ENCODE measurements around the gene MT1A. TPM values are rescaled to one million over a fixed set of nuclear protein-coding genes. Genes with fewer than 3 reads are reported as not detected.
A peak's percentile ranks its signal among the peaks of the same experiment; 100 is the strongest.

MT1A gene
- total RNA-seq, 1 donor from 2014 or later, result not detected

- no peaks in the 10 kb centered on the region for H3K27me3 Mint-ChIP-seq (ENCODE audit: low read depth)
- no peaks in the 10 kb centered on the region for H3K9me3 Mint-ChIP-seq (ENCODE audit: low read depth)
Observed at GRCh38 chr16:56607675-56608042, 30.8 kb upstream of the MT1A start.

GRCh38 chr16:56608043-56608875 lies 30.2 kb upstream of the MT1A start, which contains the start of gene MT2A:
MT2A (plus strand) TSS chr16:56608584; CDS start chr16:56608656, 72 bp downstream.
- Mint-ChIP-seq H3K4me3 (ENCODE audit: unreplicated experiment) (peak within 1 kb of the TSS; percentile 76), H3K27me3 (ENCODE audit: low read depth) (no peaks in the 10 kb centered on the region), H3K4me1 (ENCODE audit: low read depth) (peaks cover 63% of the 10 kb centered on the region), H3K27ac (ENCODE audit: unreplicated experiment) (peak within 1 kb of the TSS; percentile 98), H3K36me3 (ENCODE audit: low read depth) (no peaks in the 10 kb centered on the region), H3K9me3 (ENCODE audit: low read depth) (no peaks in the 10 kb centered on the region)
- TF ChIP-seq CTCF (IDR thresholded peaks at IDR 0.05), result no peak
- DNase-seq (ENCODE audit: low spot score), result peak; percentile 97

More at GRCh38 chr16:56607675-56608042, 30.8 kb upstream of the MT1A start:
- no peak for TF ChIP-seq CTCF (IDR thresholded peaks at IDR 0.05)
- Mint-ChIP-seq H3K4me1 (ENCODE audit: low read depth) (peaks cover 62% of the 10 kb centered on the region), H3K36me3 (ENCODE audit: low read depth) (no peaks in the 10 kb centered on the region), H3K4me3 (ENCODE audit: unreplicated experiment) (peak overlapping the region; percentile 27), H3K27ac (ENCODE audit: unreplicated experiment) (peak overlapping the region; percentile 96)
- no peak for DNase-seq (ENCODE audit: low spot score)

- H3K4me3 Mint-ChIP-seq (ENCODE audit: unreplicated experiment), result peak overlapping the region; percentile 76
- peak overlapping the region; percentile 98 for H3K27ac Mint-ChIP-seq (ENCODE audit: unreplicated experiment)
- peaks cover 67% of the 10 kb centered on the region for H3K4me1 Mint-ChIP-seq (ENCODE audit: low read depth)
- no peaks in the 10 kb centered on the region for H3K27me3 Mint-ChIP-seq (ENCODE audit: low read depth)
- no peaks in the 10 kb centered on the region for H3K36me3 Mint-ChIP-seq (ENCODE audit: low read depth)
- no peaks in the 10 kb centered on the region for H3K9me3 Mint-ChIP-seq (ENCODE audit: low read depth)
- peak; percentile 12 for TF ChIP-seq CTCF (IDR thresholded peaks at IDR 0.05)
- no peak for DNase-seq (ENCODE audit: low spot score)
Observed at GRCh38 chr16:56608876-56609462, 29.5 kb upstream of the MT1A start.

- H3K27ac Mint-ChIP-seq (ENCODE audit: unreplicated experiment), result peak overlapping the region; percentile 98
- no peak for DNase-seq (ENCODE audit: low spot score)
- H3K4me3 Mint-ChIP-seq (ENCODE audit: unreplicated experiment), result peak overlapping the region; percentile 76
- H3K4me1 Mint-ChIP-seq (ENCODE audit: low read depth), result peaks cover 73% of the 10 kb centered on the region
- no peaks in the 10 kb centered on the region for H3K27me3 Mint-ChIP-seq (ENCODE audit: low read depth)
- peak; percentile 25 for TF ChIP-seq CTCF (IDR thresholded peaks at IDR 0.05)
- no peaks in the 10 kb centered on the region for H3K9me3 Mint-ChIP-seq (ENCODE audit: low read depth)
- no peaks in the 10 kb centered on the region for H3K36me3 Mint-ChIP-seq (ENCODE audit: low read depth)
Observed at GRCh38 chr16:56609463-56609921, 29.0 kb upstream of the MT1A start.

GRCh38 chr16:56610017-56610608 lies 28.4 kb upstream of the MT1A start:
- Mint-ChIP-seq H3K36me3 (ENCODE audit: low read depth) (no peaks in the 10 kb centered on the region), H3K9me3 (ENCODE audit: low read depth) (no peaks in the 10 kb centered on the region), H3K27me3 (ENCODE audit: low read depth) (no peaks in the 10 kb centered on the region), H3K4me1 (ENCODE audit: low read depth) (peaks cover 79% of the 10 kb centered on the region), H3K4me3 (ENCODE audit: unreplicated experiment) (peak overlapping the region; percentile 76), H3K27ac (ENCODE audit: unreplicated experiment) (peak overlapping the region; percentile 98)
- peak; percentile 16 for TF ChIP-seq CTCF (IDR thresholded peaks at IDR 0.05)
- no peak for DNase-seq (ENCODE audit: low spot score)

All from chondrocyte (in vitro differentiated cells).